HG03521 (cell line): ENCODE measurements around the gene MBD3.

Source experiments
- ATAC-seq: cut with Tn5 transposase; IDR thresholded peaks from one replicate; pipeline ENCODE4 v1.9.1; 2021; ENCODE audit warnings: mild to moderate bottlenecking, moderate library complexity; ENCODE audit not compliant: unreplicated experiment

The MBD3 gene

DNA sequence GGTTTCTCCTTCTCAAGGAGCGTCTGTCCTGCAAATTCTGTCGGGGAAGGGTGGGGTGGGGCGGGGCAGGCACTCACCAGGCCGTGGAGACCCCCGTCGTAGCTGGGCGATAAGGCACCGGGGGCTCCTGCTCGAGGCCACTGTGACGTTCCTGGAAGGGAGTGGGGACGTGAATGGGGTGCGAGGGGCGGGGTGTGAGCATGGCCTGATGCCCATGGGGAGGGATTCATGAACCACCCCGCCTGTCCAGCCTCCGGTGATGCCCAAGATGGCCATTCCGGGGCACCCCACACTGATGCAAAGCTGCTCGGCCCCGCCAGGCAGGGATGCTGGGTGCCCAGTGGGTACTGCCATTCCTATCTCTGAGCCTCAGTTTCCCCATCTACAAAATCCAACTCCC, 27.0 kb upstream of the MBD3 start:
- no peak for ATAC-seq

DNA sequence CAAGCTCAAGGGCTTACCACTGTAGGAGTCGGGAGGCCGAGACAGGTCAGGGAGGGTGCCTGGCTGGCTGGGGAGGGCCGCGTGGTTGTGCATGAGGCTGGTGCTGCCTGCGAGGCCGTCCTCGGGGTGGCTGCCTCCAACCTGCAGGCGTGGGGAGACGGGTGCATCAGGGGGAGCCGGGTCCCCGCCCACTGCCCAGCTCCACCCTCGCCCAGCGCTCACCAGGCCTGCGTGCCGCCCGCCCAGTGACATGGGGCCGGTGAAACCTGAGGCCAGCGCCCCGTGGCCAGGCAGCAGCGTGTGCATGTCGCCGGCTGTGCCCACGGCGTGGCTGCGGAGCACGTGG, 26.4 kb upstream of the MBD3 start:
- no peak for ATAC-seq

DNA sequence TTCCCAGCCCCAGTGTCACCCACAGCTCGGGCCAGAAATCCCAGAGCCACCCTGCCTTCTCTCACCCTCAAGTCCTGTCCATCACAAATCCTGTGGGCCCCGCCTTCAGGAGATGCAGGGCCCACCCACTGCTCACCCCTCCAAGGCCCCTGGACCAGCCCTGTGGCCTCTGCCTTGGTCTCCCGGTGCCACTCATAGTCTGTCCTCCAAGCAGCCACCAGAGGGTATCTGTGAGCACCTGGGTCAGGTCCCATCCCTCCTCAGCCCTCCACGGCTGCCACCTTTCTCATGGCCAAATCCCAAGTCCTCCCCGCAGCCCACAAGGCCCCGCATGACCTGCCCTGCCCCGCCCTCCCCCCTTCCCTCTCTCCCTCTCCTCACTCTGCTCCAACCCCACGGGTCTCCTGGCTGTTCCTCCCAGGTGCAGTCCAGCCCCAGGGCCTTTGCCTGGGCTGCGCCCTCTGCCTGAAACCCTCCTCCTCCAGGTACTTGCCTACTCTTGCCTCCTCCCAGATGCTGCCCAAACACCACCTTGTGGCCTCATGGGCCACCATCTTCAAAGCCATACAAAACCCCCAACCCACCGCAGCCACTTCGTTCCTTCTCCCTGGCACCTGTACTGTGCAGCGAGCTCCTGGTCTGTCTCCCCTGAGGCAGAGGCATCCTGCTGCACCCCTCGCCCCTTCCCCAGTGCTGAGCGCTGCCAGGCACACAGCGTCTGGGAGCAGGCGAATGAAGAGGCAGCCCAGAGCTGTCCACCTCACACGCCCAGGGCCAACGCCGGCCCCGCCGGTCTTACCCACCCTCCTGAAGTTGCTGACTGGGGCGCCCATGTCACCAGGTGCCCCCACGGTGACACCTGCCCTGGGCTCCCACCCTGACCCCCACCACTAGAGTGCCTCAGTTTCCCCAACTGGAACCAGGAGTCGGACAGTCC, 25.8 kb upstream of the MBD3 start:
- ATAC-seq, result no peak

DNA sequence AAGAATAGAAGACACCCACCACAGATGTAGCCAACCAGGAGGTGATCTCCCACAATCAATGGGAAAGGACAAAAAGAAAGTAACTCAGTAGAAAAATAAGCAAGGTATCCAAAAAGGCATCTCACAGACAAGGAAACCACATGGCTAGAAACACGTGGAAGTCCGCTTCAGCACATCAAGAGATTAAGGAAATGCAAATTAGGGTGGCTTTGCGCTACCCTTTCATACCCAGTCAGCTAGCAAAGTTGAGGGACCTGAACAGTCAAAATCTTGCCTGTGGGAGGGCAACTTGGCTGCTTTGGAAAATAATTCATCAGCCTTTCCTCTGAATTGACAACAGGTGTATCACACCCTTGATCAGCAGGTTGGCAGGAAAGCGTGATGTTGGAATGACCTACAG, 24.2 kb upstream of the MBD3 start:
- ATAC-seq, result no peak

DNA sequence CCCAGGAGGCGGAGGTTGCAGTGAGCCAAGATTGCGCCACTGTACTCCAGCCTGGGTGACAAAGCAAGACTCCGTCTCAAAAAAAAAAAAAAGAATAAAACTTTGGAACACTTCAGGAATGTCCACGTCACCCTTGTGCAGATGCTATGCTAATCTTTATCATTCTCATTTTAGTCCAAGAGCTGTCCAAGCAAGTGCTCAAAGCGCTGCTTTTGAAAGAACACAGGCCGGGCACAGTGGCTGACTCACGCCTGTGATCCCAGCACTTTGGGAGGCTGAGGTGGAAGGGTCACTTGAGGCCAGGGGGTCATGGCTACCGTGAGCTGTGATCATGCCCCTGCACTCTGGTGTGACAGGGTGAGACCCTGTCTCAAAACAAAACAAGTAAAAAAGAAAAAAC, 23.7 kb upstream of the MBD3 start:
- no peak for ATAC-seq

DNA sequence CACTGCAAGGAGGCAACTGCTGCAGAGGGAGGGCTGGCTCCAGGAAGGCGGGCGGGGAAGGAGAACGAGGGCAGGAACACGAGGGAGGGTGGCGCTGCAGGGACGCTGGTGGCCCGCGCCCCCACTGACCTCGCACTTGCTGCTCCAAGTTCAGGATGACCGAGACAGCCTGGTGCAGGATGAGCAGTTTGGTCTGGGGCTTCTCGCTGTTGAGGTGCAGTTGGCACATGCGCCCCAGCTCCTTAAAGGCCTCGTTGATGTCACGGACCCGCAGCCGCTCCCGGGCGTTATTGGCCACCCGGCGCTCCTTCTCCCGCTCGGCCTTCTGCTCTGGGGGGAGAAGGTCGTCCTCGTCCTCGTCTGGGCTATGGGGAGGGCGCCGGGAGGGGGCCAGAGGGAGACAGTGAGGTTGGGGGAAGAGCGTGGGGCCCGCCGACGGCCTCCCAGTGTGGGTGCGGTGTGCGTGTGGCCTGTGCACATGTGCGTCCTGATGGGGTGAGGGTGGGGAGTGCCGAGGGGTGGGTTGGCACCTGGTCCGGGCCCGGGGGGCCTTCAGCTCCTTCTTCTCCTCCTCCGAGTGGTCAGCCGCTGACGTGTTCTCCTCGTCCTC, 22.6 kb upstream of the MBD3 start:
- no peak for ATAC-seq

DNA sequence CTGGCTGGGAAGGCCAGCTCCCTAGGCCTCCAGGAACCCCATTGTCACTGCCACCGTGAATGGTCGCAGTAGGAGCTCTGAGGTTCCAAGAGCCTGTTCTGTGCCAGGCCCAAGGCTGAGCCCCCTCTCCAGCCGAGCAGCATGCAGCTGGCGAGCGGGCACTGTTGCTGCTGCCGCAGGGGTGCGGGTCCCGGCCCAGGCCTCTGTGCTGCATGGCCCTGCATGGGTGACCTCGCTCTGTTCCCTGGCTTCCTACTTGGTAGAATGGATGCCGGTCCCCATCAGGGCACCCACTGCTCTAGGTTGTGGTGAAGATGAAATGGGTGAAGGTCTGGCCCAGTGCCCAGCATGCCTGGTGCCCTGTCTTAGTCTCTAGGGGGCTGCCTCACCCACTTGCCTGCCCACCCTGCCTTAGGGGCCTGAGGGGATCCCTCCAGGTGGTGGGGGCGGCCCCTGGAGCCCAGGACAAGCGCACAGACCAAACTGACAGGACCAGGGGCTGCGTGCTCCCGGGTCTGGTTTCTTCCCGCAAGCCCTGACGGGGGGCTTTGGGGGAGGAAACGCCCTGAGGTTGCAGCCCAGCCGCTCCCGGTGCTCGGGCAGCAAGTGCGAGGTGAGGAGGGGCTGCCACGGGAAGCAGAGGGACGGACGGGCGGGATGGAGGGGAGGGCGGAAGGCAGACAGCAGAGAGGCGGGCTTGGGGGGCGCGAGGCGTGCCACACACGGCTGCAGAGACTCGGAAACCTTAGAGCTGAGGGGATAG, 21.3 kb upstream of the MBD3 start:
- no peak for ATAC-seq

DNA sequence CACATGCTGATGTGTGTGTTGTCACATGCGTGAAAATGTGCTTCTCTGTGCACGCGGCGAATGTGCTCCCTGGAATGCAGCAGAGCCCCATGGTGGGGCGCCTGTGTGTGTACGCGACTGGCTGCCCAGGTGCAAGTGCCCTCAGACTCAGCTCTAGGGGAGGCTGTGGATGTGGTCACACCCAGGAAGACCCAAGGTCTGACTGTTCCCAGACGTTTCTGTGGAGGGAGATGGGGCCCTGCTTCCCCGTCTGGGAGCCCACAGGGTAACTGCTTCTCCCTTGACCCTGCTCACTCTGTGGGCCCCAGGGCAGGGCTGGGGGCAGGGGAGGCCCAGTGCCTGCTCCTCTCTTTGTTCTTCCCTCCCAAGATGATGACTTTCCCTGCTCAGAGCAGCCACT, 20.5 kb upstream of the MBD3 start:
- no peak for ATAC-seq

DNA sequence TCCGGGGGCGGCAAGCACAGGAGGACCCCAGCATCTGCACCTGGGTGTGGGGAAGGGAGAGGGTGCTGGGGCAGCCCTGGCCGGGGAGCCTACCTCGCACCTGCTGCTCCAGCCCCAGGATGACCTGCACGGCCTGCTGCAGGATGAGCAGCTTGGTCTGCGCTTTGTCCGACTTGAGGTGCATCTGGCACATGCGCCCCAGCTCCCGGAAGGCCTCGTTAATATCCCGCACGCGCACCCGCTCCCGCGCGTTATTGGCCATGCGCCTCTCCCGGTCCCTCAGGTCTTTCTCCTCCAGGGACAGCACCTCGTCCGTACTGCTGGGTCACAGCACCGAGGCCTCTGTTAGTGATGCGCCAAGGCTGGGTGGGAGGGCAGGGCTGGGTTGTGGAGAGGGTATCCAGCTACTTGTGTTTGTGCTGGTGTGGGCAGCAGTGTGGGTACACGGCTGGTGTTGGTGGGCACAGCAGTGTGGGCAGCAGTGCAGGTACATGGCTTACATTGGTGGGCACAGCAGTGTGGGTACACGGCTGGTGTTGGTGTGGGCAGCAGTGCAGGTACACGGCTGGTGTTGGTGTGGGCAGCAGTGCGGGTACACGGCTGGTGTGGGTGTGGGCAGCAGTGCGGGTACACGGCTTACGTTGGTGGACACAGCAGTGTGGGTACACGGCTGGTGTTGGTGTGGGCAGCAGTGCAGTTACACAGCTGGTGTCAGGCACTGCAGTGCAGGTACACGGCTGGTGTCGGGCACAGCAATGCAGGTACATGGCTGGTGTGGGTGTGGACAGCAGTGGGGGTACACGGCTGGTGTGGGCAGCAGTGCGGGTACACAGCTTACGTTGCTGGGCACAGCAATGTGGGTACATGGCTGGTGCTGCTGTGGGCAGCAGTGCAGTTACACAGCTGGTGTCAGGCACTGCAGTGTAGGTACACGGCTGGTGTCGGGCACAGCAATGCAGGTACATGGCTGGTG, 19.7 kb upstream of the MBD3 start:
- no peak for ATAC-seq

DNA sequence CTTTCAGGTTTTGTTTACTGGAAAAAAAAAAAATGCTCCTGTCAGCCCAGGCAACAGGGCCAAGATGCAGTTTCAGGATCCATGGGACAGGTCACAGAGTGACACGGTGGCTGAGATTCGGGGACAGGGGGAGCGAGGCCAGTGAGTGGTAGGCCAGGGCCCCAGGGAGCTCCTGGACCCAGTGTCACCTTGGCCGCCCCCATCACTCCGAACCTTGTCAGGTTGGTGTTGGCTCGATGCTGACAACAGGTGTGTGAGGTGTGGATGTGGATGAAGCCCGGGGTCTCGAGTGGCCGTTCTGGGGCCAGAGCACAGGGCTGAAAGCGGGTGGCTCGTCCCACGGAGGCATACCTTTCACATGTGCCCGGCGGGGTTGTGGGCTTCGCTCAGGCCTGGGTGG, 18.7 kb upstream of the MBD3 start:
- no peak for ATAC-seq

DNA sequence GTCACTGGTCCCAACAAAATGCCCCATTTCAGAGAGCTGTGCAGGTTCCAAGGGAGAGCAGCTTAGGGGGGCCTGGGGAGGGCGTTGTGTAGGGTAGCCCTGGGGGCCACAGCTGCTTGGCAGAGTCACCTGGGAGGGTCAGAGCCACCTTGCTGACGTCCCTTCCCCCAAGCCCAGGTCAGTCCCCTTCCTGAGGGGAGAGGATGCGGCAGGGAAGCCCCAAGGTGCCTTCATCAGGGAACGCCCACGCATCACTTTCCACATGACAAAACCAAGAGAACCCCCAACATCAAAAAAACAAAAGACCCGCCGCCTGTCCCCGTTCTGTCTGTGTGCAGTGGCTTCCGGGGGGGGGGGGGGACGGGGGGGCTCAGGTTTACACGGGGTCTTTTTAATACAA, 17.9 kb upstream of the MBD3 start:
- ATAC-seq, result no peak

DNA sequence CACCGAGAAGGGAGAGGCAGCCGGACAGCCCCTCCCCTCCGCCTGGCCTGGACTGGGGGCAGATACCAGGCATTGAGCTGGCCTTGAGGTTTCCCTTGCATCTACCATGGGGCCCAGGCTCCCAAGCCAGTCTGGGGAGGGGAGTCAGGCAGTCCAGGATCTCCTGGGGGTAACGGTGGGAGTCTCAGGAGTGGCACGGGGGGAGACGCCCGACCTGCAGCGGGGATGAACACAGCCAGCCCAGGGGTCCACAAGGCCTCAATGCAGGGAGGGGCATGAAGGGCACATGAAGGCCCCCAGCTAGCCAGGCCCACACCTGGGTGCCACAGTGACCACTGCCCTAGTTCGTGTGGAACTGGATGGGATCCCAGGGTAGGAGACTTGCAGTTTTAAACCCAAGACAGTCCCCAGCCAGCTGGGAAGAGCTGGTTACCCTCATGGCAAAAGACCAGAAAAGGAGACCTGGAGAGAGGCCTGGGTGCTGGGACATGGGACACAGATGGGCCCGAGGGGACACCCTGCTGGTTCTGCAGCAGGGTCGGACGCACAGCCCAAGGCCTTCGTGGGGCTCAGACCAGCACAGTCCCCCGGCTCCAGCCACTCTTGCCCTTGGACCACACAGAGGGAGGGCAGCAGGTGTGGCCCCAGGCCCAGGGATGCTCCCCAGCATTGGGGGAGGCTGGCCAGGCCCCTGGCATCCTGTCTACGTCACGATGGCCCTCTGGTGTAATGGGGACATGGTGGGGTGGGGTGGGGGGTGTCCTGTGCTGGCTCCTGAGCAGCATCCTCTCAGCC, 17.2 kb upstream of the MBD3 start:
- no peak for ATAC-seq

DNA sequence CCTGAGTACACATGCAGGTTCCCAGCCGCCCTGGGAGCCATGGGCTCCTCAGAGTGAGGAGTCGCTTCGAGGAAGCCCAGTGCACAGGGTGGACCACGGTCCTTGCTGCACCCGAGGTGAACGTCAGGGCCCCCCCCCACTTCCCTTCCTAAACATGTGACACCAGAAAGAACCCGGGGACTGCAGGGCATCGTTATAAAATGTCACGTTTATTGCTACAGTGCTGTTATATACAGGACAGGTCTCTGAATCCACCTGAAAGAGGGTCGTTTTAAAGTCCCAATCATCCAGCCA, 16.4 kb upstream of the MBD3 start:
- no peak for ATAC-seq

DNA sequence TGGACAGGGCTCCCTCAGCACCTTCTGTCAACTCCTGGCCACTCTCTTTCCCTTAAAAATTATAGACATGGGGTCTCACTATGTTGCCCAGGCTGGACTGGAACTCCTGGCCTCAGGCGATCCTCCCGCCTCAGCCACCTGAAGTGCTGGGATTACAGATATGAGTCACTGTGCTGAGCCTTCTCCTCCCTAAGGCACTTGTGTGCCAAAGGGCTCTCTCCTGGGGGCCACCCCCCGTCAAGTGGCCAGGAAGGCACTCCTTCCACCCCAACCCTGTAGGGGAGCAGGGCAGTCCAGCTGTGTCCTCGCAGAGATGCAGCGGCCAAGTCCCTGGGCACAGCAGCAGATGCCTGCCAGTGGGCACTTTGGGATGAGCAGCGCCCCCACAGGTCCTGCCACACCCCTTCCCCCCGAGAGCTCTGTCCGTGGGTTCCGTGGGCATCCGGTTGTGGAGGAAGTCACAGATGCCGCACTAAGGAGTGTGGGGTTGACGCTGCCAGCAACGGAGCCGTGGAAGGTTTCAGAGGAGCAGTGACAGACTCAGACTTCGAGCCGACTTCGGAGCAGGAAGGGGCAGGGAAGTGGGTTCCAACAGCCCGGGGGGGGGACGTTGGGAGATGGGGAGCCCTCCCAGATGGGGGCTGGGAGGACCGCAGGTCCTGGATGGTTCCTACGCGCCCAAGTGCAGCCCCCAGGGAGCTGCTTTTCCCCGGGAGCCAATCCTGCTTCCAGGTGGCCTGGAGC, 15.9 kb upstream of the MBD3 start:
- ATAC-seq, result no peak

DNA sequence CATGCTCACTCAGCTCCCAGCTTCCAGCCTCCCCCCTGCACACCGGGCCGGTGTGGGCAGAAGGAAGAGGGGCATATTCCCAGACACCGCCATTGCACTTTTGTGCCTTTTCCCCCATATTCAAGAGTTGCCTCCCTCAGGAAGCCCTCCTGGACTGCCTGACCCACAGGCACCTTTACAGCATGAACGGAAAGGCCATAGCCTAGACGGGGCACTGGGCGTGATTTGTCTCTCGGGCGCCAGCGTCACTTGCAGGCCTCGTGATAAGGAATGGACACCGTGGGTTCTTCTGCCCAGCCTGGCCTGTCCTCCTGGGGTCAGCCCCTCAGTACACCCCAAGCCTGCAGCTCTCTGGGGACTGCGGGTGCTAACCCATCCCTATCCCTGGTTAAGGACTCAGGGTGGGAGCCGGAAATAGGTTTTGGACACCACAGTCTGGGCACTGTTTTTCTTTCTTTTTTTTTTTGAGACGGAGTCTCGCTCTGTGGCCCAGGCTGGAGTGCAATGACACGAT, 13.5 kb upstream of the MBD3 start:
- no peak for ATAC-seq

DNA sequence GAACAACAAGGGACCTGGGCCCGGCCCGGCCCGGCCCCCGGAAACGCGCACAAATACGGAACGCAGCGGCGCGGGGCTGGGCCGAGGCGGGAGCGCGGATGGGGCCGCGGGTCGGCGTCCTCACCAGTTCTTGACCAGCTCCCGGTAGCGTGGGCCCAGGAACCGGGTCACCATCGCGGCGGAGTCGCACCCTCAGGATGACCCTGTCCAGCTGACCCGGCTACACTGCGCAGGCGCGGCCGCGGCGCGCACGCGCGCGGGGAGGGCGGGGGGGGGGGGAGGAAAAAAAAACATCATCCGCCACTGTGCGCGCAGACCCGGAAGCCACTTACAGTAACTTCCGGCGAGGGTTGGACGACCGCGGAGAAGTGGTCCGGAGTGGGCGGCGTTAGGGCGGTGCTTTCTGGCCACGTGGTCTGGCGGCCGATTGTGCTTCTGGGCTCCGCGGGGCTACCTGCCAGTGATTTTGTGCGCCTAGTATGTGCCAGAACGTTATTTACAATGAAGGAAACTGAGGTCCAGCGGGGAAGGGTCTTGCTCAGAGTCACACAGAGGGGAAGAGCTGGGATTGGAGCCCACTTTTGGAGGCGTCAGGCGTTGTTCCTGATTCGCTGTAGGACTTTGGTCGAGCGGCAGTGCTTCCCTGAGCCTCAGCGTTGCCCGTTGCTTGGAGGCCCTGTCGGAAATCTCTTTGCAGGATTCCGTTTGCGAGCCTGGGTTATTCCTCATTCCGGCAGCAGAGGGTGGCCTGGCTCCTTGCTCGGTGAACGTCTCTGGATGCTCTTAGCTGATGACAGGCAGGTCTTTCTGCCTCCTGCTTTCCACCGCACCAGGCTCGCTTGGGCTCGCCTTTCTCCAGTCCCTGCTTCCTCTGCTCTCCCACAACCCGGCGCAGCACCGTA, 12.8 kb upstream of the MBD3 start, which contains the start of gene UQCR11:
Gene UQCR11 (minus strand): TSS at position 227 of the 902 bp plus-strand sequence. CDS start 53 bp downstream, at position 174.
- ATAC-seq, result peak; percentile 88

DNA sequence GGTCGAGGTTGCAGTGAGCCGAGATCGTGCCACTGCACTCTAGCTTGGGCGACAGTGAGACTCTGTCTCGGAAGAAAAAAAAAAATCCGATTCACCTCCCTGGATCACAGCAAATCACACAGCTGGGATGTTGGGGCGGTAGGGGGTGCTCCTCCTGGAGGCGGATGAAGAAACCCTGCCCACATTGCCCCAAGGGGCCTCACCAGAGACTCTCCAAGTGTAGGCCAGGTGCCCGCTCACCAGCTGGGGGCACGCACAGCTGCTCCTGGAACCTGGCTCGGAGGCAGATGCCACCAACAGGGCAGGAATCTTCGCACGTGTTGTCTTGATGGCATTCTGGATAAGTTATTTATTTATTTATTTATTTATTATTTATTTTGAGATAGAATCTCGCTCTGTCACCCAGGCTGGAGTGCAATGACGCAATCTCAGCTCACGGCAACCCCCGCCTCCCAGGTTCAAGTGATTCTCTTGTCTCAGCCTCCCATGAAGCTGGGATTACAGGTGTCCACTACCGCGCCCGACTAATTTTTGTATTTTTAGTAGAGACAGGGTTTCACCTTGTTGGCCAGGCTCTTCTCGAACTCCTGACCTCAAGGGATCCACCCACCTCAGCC, 9.5 kb upstream of the MBD3 start:
- no peak for ATAC-seq

DNA sequence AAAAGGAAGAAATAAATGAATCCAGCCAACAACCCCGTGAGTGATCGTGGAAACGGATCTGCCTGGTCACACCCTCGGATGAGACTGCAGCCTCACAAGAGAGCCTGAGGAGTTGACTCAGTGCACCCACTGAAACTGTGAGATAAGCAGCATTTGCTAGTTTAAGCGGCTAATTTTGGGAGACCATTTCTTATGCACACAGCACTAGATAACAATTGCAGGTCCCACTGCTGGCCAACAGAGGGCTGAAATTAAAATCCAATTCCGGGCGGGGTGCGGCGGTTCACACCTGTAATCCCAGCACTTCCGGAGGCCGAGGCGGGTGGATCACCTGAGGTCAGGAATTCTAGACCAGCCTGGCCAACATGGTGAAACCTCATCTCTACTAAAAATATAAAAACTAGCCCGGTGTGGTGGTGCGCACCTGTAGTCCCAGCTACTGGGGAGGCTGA, 9.0 kb upstream of the MBD3 start:
- ATAC-seq, result no peak
